A673 (cell line): ENCODE results near the gene LMO4. TPM values are rescaled to one million over a fixed set of nuclear protein-coding genes. Genes with fewer than 3 reads are reported as not detected.
A peak's percentile ranks its signal among the peaks of the same experiment; 100 is the strongest.

ENCODE experiments used
- Bru-seq: library from RNA; stranded (reverse); fragments of 400-500 nt; gene quantifications from one replicate; lab custom pipeline; 2021; lab: Mats Ljungman, UMichigan
- BruChase-seq, 2 experiments: library from RNA; stranded (reverse); fragments of 400-500 nt; gene quantifications; one replicate each; lab custom pipeline; 2021; lab: Mats Ljungman, UMichigan
- BruUV-seq: library from RNA; stranded (reverse); fragments of 400-500 nt; replicated peaks from 2 replicates; lab custom pipeline; 2021; lab: Mats Ljungman, UMichigan
- CTCF ChIA-PET: fragments of 300-600 bp; sonication (Branson Sonifier 250); formaldehyde crosslinking; loops from one replicate; lab custom pipeline; 2022; ENCODE audit warnings: antibody characterized with exemption; lab: Charles Lee
- POLR2A ChIA-PET: fragments of 300-600 bp; sonication (Branson Sonifier 250); formaldehyde crosslinking; loops from one replicate; lab custom pipeline; 2022; ENCODE audit warnings: antibody characterized with exemption; ENCODE audit not compliant: low non-redundant PET; lab: Charles Lee
- DNase-seq: peaks from one replicate; pipeline ENCODE4 v3.0.0-alpha.2; 2015; ENCODE audit warnings: low spot score
- H3K27ac ChIP-seq: fragments of 200-600 bp; sonication (generic); 2 replicates; pipeline ENCODE4 v1.5.1; 2016; ENCODE audit warnings: mixed run types, low read depth, mild to moderate bottlenecking, mixed read lengths, antibody characterized with exemption, low read length; ENCODE audit not compliant: poor library complexity, severe bottlenecking
- H3K27me3 ChIP-seq: fragments of 200-600 bp; sonication (generic); replicated peaks from 2 replicates; pipeline ENCODE4 v1.6.1; 2017; ENCODE audit warnings: mixed run types, low read depth, mild to moderate bottlenecking, mixed read lengths, antibody characterized with exemption, low read length; ENCODE audit not compliant: insufficient read depth, poor library complexity
- H3K36me3 ChIP-seq: fragments of 200-600 bp; sonication (generic); 2 replicates; pipeline ENCODE4 v1.6.1; 2016; ENCODE audit warnings: mixed run types, mild to moderate bottlenecking, mixed read lengths, antibody characterized with exemption, low read length; ENCODE audit not compliant: insufficient read depth, poor library complexity, severe bottlenecking
- H3K4me1 ChIP-seq: fragments of 200-600 bp; sonication (generic); 2 replicates; pipeline ENCODE4 v1.6.1; 2017; ENCODE audit warnings: mixed run types, mild to moderate bottlenecking, mixed read lengths, antibody characterized with exemption, low read length; ENCODE audit not compliant: insufficient read depth, poor library complexity, severe bottlenecking
- H3K4me3 ChIP-seq: fragments of 200-600 bp; sonication (generic); 2 replicates; pipeline ENCODE4 v1.5.1; 2016; ENCODE audit warnings: low read depth, mixed run types, mild to moderate bottlenecking, mixed read lengths, low read length; ENCODE audit not compliant: poor library complexity, severe bottlenecking
- H3K9me3 ChIP-seq: fragments of 200-600 bp; sonication (generic); 2 replicates; pipeline ENCODE4 v1.6.1; 2016; ENCODE audit warnings: mixed run types, low read depth, mild to moderate bottlenecking, mixed read lengths, antibody characterized with exemption, low read length; ENCODE audit not compliant: poor library complexity, severe bottlenecking
- CTCF ChIP-seq: fragments of 300-800, 200-600 bp; sonication (generic); conservative IDR thresholded peaks from 2 replicates; pipeline ENCODE4 v1.5.1; 2017; ENCODE audit warnings: low read depth, mild to moderate bottlenecking, antibody characterized with exemption, low read length, moderate library complexity, mixed read lengths
- EZH2 ChIP-seq: fragments of 200-600 bp; sonication (generic); IDR thresholded peaks from 2 replicates; pipeline ENCODE4 v1.6.1; 2017; ENCODE audit warnings: borderline replicate concordance, low read depth, mild to moderate bottlenecking, mixed read lengths, antibody characterized with exemption, low read length; ENCODE audit not compliant: poor library complexity, severe bottlenecking
- intact Hi-C: fragments of 100-400 bp; cut with micrococcal nuclease; formaldehyde crosslinking; loops from one replicate; pipeline ENCODE4 v1.10.0; 2022; ENCODE audit not compliant: unreplicated experiment
- long read RNA-seq: library from polyadenylated mRNA; stranded (forward); transcript quantifications from one replicate; pipeline ENCODE4 v2.0.0, GENCODE V29; 2022
- total RNA-seq: library from RNA; stranded (reverse); gene quantifications from 2 replicates; pipeline ENCODE4 v1.2.3, GENCODE V29; 2021

Gene LMO4
- 32.2 and 35.3 TPM in 2 replicates for total RNA-seq
- Bru-seq, nascent RNA = percentile 90 among the genes with signal in this experiment
- percentile 80 among the genes with signal in this experiment for BruChase-seq, experiment 1, labeled RNA remaining after a 2-hour chase
- percentile 64 among the genes with signal in this experiment for BruChase-seq, experiment 2, labeled RNA remaining after a 6-hour chase
- long read RNA-seq, full-length matches to known transcripts = 8 of 12 reads
- long read RNA-seq, partial matches to known transcripts = 1 of 12 reads
- long read RNA-seq, other reads (novel, unspliced or antisense) = 3 of 12 reads

GRCh38 chr1:87328272-87329050, at the start of gene LMO4:
Gene LMO4, plus strand, starts transcription at chr1:87328880. Its CDS starts 3,136 bp downstream, at chr1:87332016.
- Histone ChIP-seq H3K9me3 (no peaks in the 10 kb centered on the region), H3K27ac (peak within 1 kb of the TSS; percentile 96), H3K36me3 (peaks cover 14% of the 10 kb centered on the region), H3K27me3 (no peaks in the 10 kb centered on the region), H3K4me1 (peaks cover 21% of the 10 kb centered on the region), H3K4me3 (peak within 1 kb of the TSS; percentile 86)
- CTCF ChIA-PET = interaction anchor here (0.5 to 0.7 kb wide), 3 partner anchors 20 to 668 kb away, joined by 3 read pairs; no protein-coding TSS in a partner anchor
- peak; percentile 99 for DNase-seq
- intact Hi-C loops = loop anchor here (2.0 to 10.0 kb wide), 2 partner anchors 356 to 736 kb away; no protein-coding TSS in a partner anchor
- POLR2A ChIA-PET = interaction anchor here (0.5 to 0.6 kb wide), 4 partner anchors 16 to 555 kb away, joined by 3 to 6 read pairs (median 3); no protein-coding TSS in a partner anchor
- BruUV-seq = no TSS peak
- TF ChIP-seq EZH2 = no peak

- intact Hi-C loops = no loop called here
- CTCF ChIA-PET = no interaction called here
- DNase-seq = no peak
These were observed 49.2 kb upstream of the LMO4 start for GRCh38 chr1:87279536-87279875.

GRCh38 chr1:87279966-87280535, 48.6 kb upstream of the LMO4 start:
- H3K36me3 ChIP-seq = no peaks in the 10 kb centered on the region
- no peak overlapping the region for H3K27ac ChIP-seq
- peak; percentile 52 for DNase-seq
- intact Hi-C loops = no loop called here
- peaks cover 9% of the 10 kb centered on the region for H3K4me1 ChIP-seq
- ChIA-PET CTCF (interaction anchor here (0.5 to 0.7 kb wide), 7 partner anchors 208 to 1276 kb away, joined by 3 to 11 read pairs (median 5); no protein-coding TSS in a partner anchor), POLR2A (no interaction called here)
- no TSS peak for BruUV-seq
- H3K27me3 ChIP-seq = no peaks in the 10 kb centered on the region
- no peaks in the 10 kb centered on the region for H3K9me3 ChIP-seq
- H3K4me3 ChIP-seq = no peak overlapping the region
- TF ChIP-seq EZH2 (no peak), CTCF (peak; percentile 48)

More at GRCh38 chr1:87279536-87279875, 49.2 kb upstream of the LMO4 start:
- no TSS peak for BruUV-seq
- H3K4me3 ChIP-seq = no peak overlapping the region
- POLR2A ChIA-PET = no interaction called here
- peaks cover 12% of the 10 kb centered on the region for H3K4me1 ChIP-seq
- H3K27me3 ChIP-seq = no peaks in the 10 kb centered on the region
- H3K27ac ChIP-seq = no peak overlapping the region
- TF ChIP-seq EZH2 = no peak
- TF ChIP-seq CTCF = no peak
- no peaks in the 10 kb centered on the region for H3K9me3 ChIP-seq
- no peaks in the 10 kb centered on the region for H3K36me3 ChIP-seq
